Measurements from ENCODE around the gene SERPINB10.

- TF ChIP-seq CTCF (IDR thresholded peaks at IDR 0.05) (no peak), ZFX (IDR thresholded peaks at IDR 0.05; ENCODE audit: borderline replicate concordance) (no peak)
These were observed 2.4 kb upstream of the SERPINB10 start for GRCh38 chr18:63905361-63905760.

Data from 22Rv1 (cell line).